ENCODE data around the gene PICK1.

GRCh38 chr22:38088629-38089473, 31.6 kb downstream of the PICK1 start:
- TF ChIP-seq CTCF (IDR thresholded peaks at IDR 0.05) (no peak), POLR2A (IDR thresholded peaks at IDR 0.05) (no peak), EP300 (IDR thresholded peaks at IDR 0.05) (no peak)

Data from ovary (tissue), 3 donors.